NCI-H510A treated with DMSO at 0.1 percent for 48 hours (cell line): ENCODE measurements around the gene CPNE4.

ENCODE experiments used
- DNase-seq: peaks from one replicate; lab custom pipeline; 2025; lab: John Stamatoyannopoulos, UW

The CPNE4 gene

GRCh38 chr3:131735116-131735515, 299.7 kb downstream of the CPNE4 start:
- DNase-seq = no peak

- peak; percentile 10 for DNase-seq
Observed at GRCh38 chr3:131733086-131733841, 301.6 kb downstream of the CPNE4 start.

GRCh38 chr3:131731709-131732108, 303.1 kb downstream of the CPNE4 start:
- no peak for DNase-seq

GRCh38 chr3:131730581-131730980, 304.2 kb downstream of the CPNE4 start:
- DNase-seq = no peak

GRCh38 chr3:131729643-131730017, 305.2 kb downstream of the CPNE4 start:
- DNase-seq = no peak

- no peak for DNase-seq
Observed at GRCh38 chr3:131728898-131729642, 305.7 kb downstream of the CPNE4 start.

- no peak for DNase-seq
Observed at GRCh38 chr3:131725414-131725813, 309.4 kb downstream of the CPNE4 start.

- DNase-seq = no peak
Observed at GRCh38 chr3:131723343-131723742, 311.5 kb downstream of the CPNE4 start.

GRCh38 chr3:131717493-131717892, 317.3 kb downstream of the CPNE4 start:
- no peak for DNase-seq

GRCh38 chr3:131716943-131717342, 317.9 kb downstream of the CPNE4 start:
- no peak for DNase-seq

- no peak for DNase-seq
Observed at GRCh38 chr3:131716007-131716406, 318.8 kb downstream of the CPNE4 start.

- no peak for DNase-seq
Observed at GRCh38 chr3:131714585-131715220, 320.1 kb downstream of the CPNE4 start.

GRCh38 chr3:131713416-131714123, 321.2 kb downstream of the CPNE4 start:
- no peak for DNase-seq

- no peak for DNase-seq
Observed at GRCh38 chr3:131712662-131713061, 322.2 kb downstream of the CPNE4 start.

- peak; percentile 18 for DNase-seq
Observed at GRCh38 chr3:131711114-131711768, 323.6 kb downstream of the CPNE4 start.

GRCh38 chr3:131708241-131708640, 326.6 kb downstream of the CPNE4 start:
- DNase-seq = no peak

- DNase-seq = no peak
Observed at GRCh38 chr3:131705558-131706051, 329.2 kb downstream of the CPNE4 start.

- DNase-seq = no peak
Observed at GRCh38 chr3:131705099-131705498, 329.7 kb downstream of the CPNE4 start.

GRCh38 chr3:131704098-131704497, 330.7 kb downstream of the CPNE4 start:
- no peak for DNase-seq

- no peak for DNase-seq
Observed at GRCh38 chr3:131702146-131702545, 332.7 kb downstream of the CPNE4 start.

- DNase-seq = no peak
Observed at GRCh38 chr3:131701153-131701770, 333.6 kb downstream of the CPNE4 start.
